Measurements from ENCODE around the gene IFIT5. TPM values are rescaled to one million over a fixed set of nuclear protein-coding genes. Genes with fewer than 3 reads are reported as not detected.

IFIT5 gene
- total RNA-seq, 5 donors from 2014 or later (not counting 1 experiment from before 2014, with no cell fraction given): 12.6 to 20.3 (median 18.5) TPM

DNA sequence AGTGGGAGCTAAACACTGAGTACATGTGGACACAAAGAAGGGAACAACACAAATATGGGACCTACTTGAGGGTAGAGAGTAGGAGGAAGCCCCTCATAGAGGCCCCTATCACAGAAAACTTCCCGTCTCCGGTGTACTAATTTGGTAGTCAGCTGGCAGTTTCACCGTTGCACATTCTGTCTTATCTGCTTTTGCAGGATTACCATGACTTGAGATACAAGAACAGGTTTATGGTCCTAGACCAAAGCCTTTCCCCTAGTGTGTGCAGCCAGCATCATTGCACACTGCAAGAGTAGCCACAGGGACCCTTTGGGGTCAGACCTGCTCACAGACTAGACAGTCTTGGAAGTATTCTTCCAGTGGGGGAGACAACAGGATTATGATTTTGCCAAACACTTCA, 42.4 kb upstream of the IFIT5 start:
- no peak for DNase-seq
- Mint-ChIP-seq H3K36me3 (no peaks in the 10 kb centered on the region), H3K27ac (no peak overlapping the region), H3K27me3 (peaks cover 0 to 20% of the 10 kb centered on the region in 2 donors), H3K9me3 (no peaks in the 10 kb centered on the region), H3K4me1 (peaks cover 11 to 15% (median 13%) of the 10 kb centered on the region in 3 donors), H3K4me3 (no peak overlapping the region)
- peaks cover 0 to 8% of the 10 kb centered on the region in 2 experiments for H3K4me1 ChIP-seq (ENCODE audit: control insufficient read depth in 1 of 2, extremely low read depth in 1 of 2, insufficient read depth in 2 of 2, low read length in 2 of 2)
- 90% methylated on average over 3 of the region's 3 CpGs for WGBS (ENCODE audit: insufficient coverage)
- peaks cover 0 to 3% of the 10 kb centered on the region in 2 experiments for H3K27me3 ChIP-seq (replicated peaks in 1 of 2; ENCODE audit: control insufficient read depth in 2 of 2, extremely low read depth in 1 of 2, insufficient read depth in 2 of 2, low read length in 1 of 2)
- H3K36me3 ChIP-seq (ENCODE audit: control insufficient read depth in 2 of 2, extremely low read depth in 1 of 2, insufficient read depth in 1 of 2, low read length in 1 of 2): no peaks in the 10 kb centered on the region
- ChIA-PET CTCF (no interaction called here), POLR2A (no interaction called here)
- no peak overlapping the region for H3K27ac ChIP-seq (ENCODE audit: low read length)
- no peak overlapping the region for H3K4me3 ChIP-seq (ENCODE audit: control insufficient read depth in 1 of 2, extremely low read depth in 1 of 2, low read length in 1 of 2)
- no peaks in the 10 kb centered on the region for H3K9me3 ChIP-seq
- no peak for ATAC-seq (replicated peaks in 1 of 4)

DNA sequence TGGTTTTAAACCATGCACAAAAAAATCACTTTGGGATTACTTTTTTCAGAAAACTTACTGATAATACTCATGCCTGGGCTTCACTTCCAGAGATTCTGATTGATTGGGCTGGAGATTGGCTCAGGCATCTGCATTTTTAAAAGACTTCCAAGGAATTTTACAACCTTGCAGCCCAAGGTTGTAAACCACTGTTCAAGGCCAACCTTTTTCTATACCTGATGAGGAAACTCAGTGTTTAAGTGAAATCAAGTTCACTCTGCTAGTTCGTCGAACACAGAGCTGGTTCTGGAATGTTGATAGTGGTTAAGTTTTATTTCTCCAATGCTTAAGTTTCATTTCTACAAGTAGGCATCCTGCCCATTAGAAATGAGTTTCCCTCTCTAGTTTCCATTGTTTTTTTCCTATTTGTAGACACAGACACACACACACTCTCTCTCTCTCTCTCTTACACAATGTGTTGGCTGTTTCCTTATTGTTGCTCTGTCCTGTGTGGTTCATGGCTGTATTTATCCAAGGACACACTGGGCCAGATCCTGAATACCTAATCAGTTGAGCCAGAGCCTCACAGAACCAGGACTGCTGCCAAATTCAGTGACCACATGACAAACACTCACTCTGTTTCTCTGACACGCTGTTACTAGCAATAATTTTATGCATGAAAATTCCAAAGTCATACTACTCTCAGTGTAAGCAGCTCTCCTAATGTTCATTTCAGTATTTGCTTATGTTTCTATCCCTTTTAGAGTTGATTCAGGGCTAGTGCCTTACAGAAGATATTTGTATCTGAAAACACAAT, 40.3 kb upstream of the IFIT5 start:
- Mint-ChIP-seq H3K4me1 (peaks cover 2 to 12% (median 4%) of the 10 kb centered on the region in 3 donors), H3K27me3 (peaks cover 0 to 20% of the 10 kb centered on the region in 2 donors), H3K36me3 (peaks cover 3% of the 10 kb centered on the region), H3K9me3 (no peaks in the 10 kb centered on the region), H3K4me3 (no peak overlapping the region), H3K27ac (no peak overlapping the region)
- ChIA-PET POLR2A (no interaction called here), CTCF (no interaction called here)
- no peaks in the 10 kb centered on the region for H3K9me3 ChIP-seq
- ATAC-seq (replicated peaks in 1 of 4): no peak
- H3K4me3 ChIP-seq (ENCODE audit: control insufficient read depth in 1 of 2, extremely low read depth in 1 of 2, low read length in 1 of 2): no peak overlapping the region
- H3K4me1 ChIP-seq (ENCODE audit: control insufficient read depth in 1 of 2, extremely low read depth in 1 of 2, insufficient read depth in 2 of 2, low read length in 2 of 2): peaks cover 0 to 2% of the 10 kb centered on the region in 2 experiments
- H3K36me3 ChIP-seq (ENCODE audit: control insufficient read depth in 2 of 2, extremely low read depth in 1 of 2, insufficient read depth in 1 of 2, low read length in 1 of 2): no peaks in the 10 kb centered on the region
- peaks cover 0 to 3% of the 10 kb centered on the region in 2 experiments for H3K27me3 ChIP-seq (replicated peaks in 1 of 2; ENCODE audit: control insufficient read depth in 2 of 2, extremely low read depth in 1 of 2, insufficient read depth in 2 of 2, low read length in 1 of 2)
- WGBS (ENCODE audit: insufficient coverage): 80% methylated on average over 2 of the region's 3 CpGs
- DNase-seq: no peak
- H3K27ac ChIP-seq (ENCODE audit: low read length): no peak overlapping the region

- no peaks in the 10 kb centered on the region for H3K9me3 Mint-ChIP-seq
- Histone ChIP-seq H3K9me3 (no peaks in the 10 kb centered on the region), H3K4me1 (ENCODE audit: control insufficient read depth in 1 of 2, extremely low read depth in 1 of 2, insufficient read depth in 2 of 2, low read length in 2 of 2) (no peaks in the 10 kb centered on the region), H3K27ac (ENCODE audit: low read length) (no peak overlapping the region), H3K4me3 (ENCODE audit: control insufficient read depth in 1 of 2, extremely low read depth in 1 of 2, low read length in 1 of 2) (no peak overlapping the region), H3K36me3 (ENCODE audit: control insufficient read depth in 2 of 2, extremely low read depth in 1 of 2, insufficient read depth in 1 of 2, low read length in 1 of 2) (no peaks in the 10 kb centered on the region), H3K27me3 (replicated peaks in 1 of 2; ENCODE audit: control insufficient read depth in 2 of 2, extremely low read depth in 1 of 2, insufficient read depth in 2 of 2, low read length in 1 of 2) (peaks cover 0 to 3% of the 10 kb centered on the region in 2 experiments)
- H3K4me3 Mint-ChIP-seq: no peak overlapping the region
- H3K27ac Mint-ChIP-seq: no peak overlapping the region
- DNase-seq: no peak
- ATAC-seq (replicated peaks in 1 of 4): no peak
- H3K4me1 Mint-ChIP-seq: peaks cover 0 to 6% (median 0%) of the 10 kb centered on the region in 3 donors
- POLR2A ChIA-PET: no interaction called here
- peaks cover 0 to 20% of the 10 kb centered on the region in 2 donors for H3K27me3 Mint-ChIP-seq
- peaks cover 3% of the 10 kb centered on the region for H3K36me3 Mint-ChIP-seq
- CTCF ChIA-PET: no interaction called here
These were observed 39.6 kb upstream of the IFIT5 start for GRCh38 chr10:89374713-89375141.

GRCh38 chr10:89377705-89378637, 36.4 kb upstream of the IFIT5 start, which contains the start of gene IFIT1B:
Gene IFIT1B, plus strand, starts transcription at chr10:89378056. Its CDS starts 80 bp downstream, at chr10:89378136.
- 85% methylated on average over 4 of the region's 5 CpGs for WGBS (ENCODE audit: insufficient coverage)
- CTCF ChIA-PET: interaction anchor here (1.0 to 1.7 kb wide), 2 partner anchors 9 to 14 kb away, joined by 3 to 4 read pairs; partner anchors contain the start of gene IFIT1 (in 1 of the 2)
- ATAC-seq (replicated peaks in 1 of 4) (no peak), DNase-seq (no peak)
- no peaks in the 10 kb centered on the region for H3K9me3 Mint-ChIP-seq
- POLR2A ChIA-PET: no interaction called here
- H3K4me1 Mint-ChIP-seq: peaks cover 0 to 5% (median 0%) of the 10 kb centered on the region in 3 donors
- H3K27ac Mint-ChIP-seq: no peak within 1 kb of the TSS
- Histone ChIP-seq H3K9me3 (no peaks in the 10 kb centered on the region), H3K4me3 (ENCODE audit: control insufficient read depth in 1 of 2, extremely low read depth in 1 of 2, low read length in 1 of 2) (no peak within 1 kb of the TSS), H3K36me3 (ENCODE audit: control insufficient read depth in 2 of 2, extremely low read depth in 1 of 2, insufficient read depth in 1 of 2, low read length in 1 of 2) (no peaks in the 10 kb centered on the region), H3K27me3 (replicated peaks in 1 of 2; ENCODE audit: control insufficient read depth in 2 of 2, extremely low read depth in 1 of 2, insufficient read depth in 2 of 2, low read length in 1 of 2) (peaks cover 0 to 3% of the 10 kb centered on the region in 2 experiments), H3K4me1 (ENCODE audit: control insufficient read depth in 1 of 2, extremely low read depth in 1 of 2, insufficient read depth in 2 of 2, low read length in 2 of 2) (no peaks in the 10 kb centered on the region), H3K27ac (ENCODE audit: low read length) (no peak within 1 kb of the TSS)
- H3K27me3 Mint-ChIP-seq: peaks cover 0 to 5% of the 10 kb centered on the region in 2 donors
- no peak within 1 kb of the TSS for H3K4me3 Mint-ChIP-seq
- peaks cover 3% of the 10 kb centered on the region for H3K36me3 Mint-ChIP-seq

GRCh38 chr10:89379103-89379502, 35.3 kb upstream of the IFIT5 start:
- no peak overlapping the region for H3K27ac Mint-ChIP-seq

GRCh38 chr10:89382757-89383156, 31.6 kb upstream of the IFIT5 start:
- Mint-ChIP-seq H3K36me3 (peaks cover 3% of the 10 kb centered on the region), H3K27ac (no peak overlapping the region), H3K4me1 (no peaks in the 10 kb centered on the region), H3K27me3 (no peaks in the 10 kb centered on the region), H3K4me3 (no peak overlapping the region), H3K9me3 (no peaks in the 10 kb centered on the region)
- POLR2A ChIA-PET: interaction anchor here in 1 of 2 donors (0.6 kb wide), 1 partner anchor 17 kb away, joined by 3 read pairs; no protein-coding TSS in a partner anchor
- ATAC-seq (replicated peaks in 1 of 4): no peak
- WGBS (ENCODE audit: insufficient coverage): no CpG with 5 or more reads among the region's 1 CpG
- Histone ChIP-seq H3K27ac (ENCODE audit: low read length) (no peak overlapping the region), H3K4me1 (ENCODE audit: control insufficient read depth in 1 of 2, extremely low read depth in 1 of 2, insufficient read depth in 2 of 2, low read length in 2 of 2) (no peaks in the 10 kb centered on the region), H3K9me3 (no peaks in the 10 kb centered on the region), H3K27me3 (replicated peaks in 1 of 2; ENCODE audit: control insufficient read depth in 2 of 2, extremely low read depth in 1 of 2, insufficient read depth in 2 of 2, low read length in 1 of 2) (no peaks in the 10 kb centered on the region), H3K4me3 (ENCODE audit: control insufficient read depth in 1 of 2, extremely low read depth in 1 of 2, low read length in 1 of 2) (no peak overlapping the region), H3K36me3 (ENCODE audit: control insufficient read depth in 2 of 2, extremely low read depth in 1 of 2, insufficient read depth in 1 of 2, low read length in 1 of 2) (no peaks in the 10 kb centered on the region)
- no peak for DNase-seq
- CTCF ChIA-PET: no interaction called here

More at GRCh38 chr10:89379103-89379502, 35.3 kb upstream of the IFIT5 start:
- no peaks in the 10 kb centered on the region for H3K4me1 ChIP-seq (ENCODE audit: control insufficient read depth in 1 of 2, extremely low read depth in 1 of 2, insufficient read depth in 2 of 2, low read length in 2 of 2)
- Mint-ChIP-seq H3K27me3 (peaks cover 0 to 3% of the 10 kb centered on the region in 2 donors), H3K9me3 (no peaks in the 10 kb centered on the region), H3K36me3 (peaks cover 3% of the 10 kb centered on the region), H3K4me3 (no peak overlapping the region), H3K4me1 (peaks cover 0 to 4% (median 0%) of the 10 kb centered on the region in 3 donors)
- no peak for ATAC-seq (replicated peaks in 1 of 4)
- DNase-seq: no peak
- no peaks in the 10 kb centered on the region for H3K9me3 ChIP-seq
- POLR2A ChIA-PET: no interaction called here
- peaks cover 0 to 3% of the 10 kb centered on the region in 2 experiments for H3K27me3 ChIP-seq (replicated peaks in 1 of 2; ENCODE audit: control insufficient read depth in 2 of 2, extremely low read depth in 1 of 2, insufficient read depth in 2 of 2, low read length in 1 of 2)
- H3K4me3 ChIP-seq (ENCODE audit: control insufficient read depth in 1 of 2, extremely low read depth in 1 of 2, low read length in 1 of 2): no peak overlapping the region
- CTCF ChIA-PET: interaction anchor here (0.5 to 1.7 kb wide), 4 partner anchors 9 to 951 kb away, joined by 3 to 5 read pairs (median 4); partner anchors contain the start of gene IFIT1 (in 1 of the 2)
- no peaks in the 10 kb centered on the region for H3K36me3 ChIP-seq (ENCODE audit: control insufficient read depth in 2 of 2, extremely low read depth in 1 of 2, insufficient read depth in 1 of 2, low read length in 1 of 2)
- no peak overlapping the region for H3K27ac ChIP-seq (ENCODE audit: low read length)
